GM19025 (cell line): ENCODE results near the gene ZCWPW2.

Experiments used
- ATAC-seq: cut with Tn5 transposase; IDR thresholded peaks from one replicate; pipeline ENCODE4 v1.9.1; 2021; ENCODE audit warnings: mild to moderate bottlenecking, low read depth, moderate library complexity; ENCODE audit not compliant: unreplicated experiment

ZCWPW2 gene, protein sequence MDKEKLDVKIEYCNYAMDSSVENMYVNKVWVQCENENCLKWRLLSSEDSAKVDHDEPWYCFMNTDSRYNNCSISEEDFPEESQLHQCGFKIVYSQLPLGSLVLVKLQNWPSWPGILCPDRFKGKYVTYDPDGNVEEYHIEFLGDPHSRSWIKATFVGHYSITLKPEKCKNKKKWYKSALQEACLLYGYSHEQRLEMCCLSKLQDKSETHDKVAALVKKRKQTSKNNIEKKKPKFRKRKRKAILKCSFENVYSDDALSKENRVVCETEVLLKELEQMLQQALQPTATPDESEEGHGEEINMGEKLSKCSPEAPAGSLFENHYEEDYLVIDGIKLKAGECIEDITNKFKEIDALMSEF

GRCh38 chr3:28348629-28349468 lies at the start of gene ZCWPW2, which contains the start of gene AZI2:
Gene ZCWPW2 (plus strand): TSS chr3:28348721. CDS start chr3:28413069, 64,348 bp downstream.
Gene AZI2 (minus strand): TSS chr3:28348824. CDS start chr3:28340617, 8,207 bp downstream.
- ATAC-seq: peak; percentile 87

- no peak for ATAC-seq
These were observed 48.8 kb upstream of the ZCWPW2 start for GRCh38 chr3:28299705-28300104.

GRCh38 chr3:28300345-28300962 lies 48.1 kb upstream of the ZCWPW2 start:
- no peak for ATAC-seq

DNA sequence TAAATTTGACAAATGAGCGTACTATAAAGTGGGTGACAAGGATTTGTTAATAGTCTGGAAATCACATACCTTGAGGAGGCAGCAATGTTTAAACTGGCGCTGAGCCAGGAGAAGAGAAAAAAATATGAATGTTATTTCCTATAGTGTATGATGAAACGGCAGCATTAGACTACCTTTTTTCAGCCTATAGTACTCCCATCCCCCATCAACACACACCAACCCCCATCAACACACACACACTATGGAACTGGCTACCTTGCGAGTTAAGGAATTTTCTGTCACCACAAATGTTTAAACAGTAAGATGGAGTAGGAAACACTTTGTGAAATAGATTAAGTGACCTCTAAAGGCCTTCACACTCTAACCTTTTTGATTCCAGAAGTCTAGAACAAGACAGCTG lies 46.8 kb upstream of the ZCWPW2 start:
- no peak for ATAC-seq

DNA sequence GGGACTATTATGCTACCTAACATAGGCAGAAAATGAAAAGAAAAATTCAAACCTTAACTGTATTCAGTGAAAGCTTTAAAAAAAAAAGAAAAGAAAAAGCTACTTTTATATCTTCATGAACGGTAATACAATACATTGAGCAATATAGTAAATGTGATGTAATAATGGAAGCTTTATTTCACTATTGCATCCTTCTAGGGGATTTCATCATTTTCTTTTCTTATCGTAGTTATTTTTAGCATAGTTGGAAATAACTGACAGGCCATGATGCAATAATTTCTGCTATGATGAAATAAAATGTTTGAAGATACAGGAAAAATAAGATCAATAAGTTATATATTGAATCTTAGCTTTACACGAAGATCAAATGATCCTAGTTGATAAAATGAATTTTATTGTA lies 40.3 kb upstream of the ZCWPW2 start:
- ATAC-seq: no peak

- ATAC-seq: no peak
These were observed 32.8 kb upstream of the ZCWPW2 start for GRCh38 chr3:28315711-28316110.

- no peak for ATAC-seq
These were observed 32.3 kb upstream of the ZCWPW2 start for GRCh38 chr3:28316226-28316625.

- ATAC-seq: peak; percentile 80
These were observed 31.0 kb upstream of the ZCWPW2 start for GRCh38 chr3:28317438-28318022.

GRCh38 chr3:28320981-28321380 lies 27.5 kb upstream of the ZCWPW2 start:
- no peak for ATAC-seq

DNA sequence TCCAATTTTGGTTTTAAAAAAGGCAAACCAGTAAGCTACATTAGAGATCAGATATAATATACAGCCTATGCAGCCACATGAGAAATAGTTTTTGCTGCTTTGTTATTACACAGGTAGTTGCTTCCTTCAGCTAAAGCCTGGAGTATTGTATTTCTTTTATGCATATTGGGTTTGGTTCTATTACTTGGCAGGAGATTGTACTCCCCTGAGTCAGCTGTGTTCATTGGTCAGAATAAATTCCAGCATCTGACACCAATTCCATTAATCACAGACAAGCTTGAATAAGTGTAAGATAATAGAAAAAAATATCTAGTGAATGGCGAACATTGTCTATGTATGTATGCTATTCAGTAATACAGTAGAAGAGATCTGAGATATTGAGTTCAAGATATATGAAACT lies 26.1 kb upstream of the ZCWPW2 start:
- no peak for ATAC-seq

DNA sequence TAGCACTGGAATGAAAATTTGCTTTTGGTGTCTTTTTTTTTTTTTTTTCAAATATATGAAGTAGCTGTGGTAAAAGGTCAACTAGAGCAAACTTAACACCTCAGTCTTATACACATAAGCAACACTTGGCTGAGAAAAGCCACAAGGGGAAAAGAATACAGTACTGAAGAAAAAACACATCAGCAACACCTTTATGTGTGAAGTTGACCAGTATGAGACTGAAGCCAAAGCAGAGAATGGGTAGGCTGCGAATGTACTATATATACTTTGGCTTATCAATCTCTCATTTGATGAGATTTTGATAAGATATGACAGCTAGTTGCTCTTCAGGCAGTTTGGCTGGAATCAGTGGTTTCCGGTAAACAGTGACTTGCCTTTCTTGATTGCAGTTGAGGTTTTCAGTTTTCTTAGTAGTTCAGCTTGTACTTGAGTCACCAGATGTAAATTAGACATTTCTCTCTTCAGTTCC lies 22.0 kb upstream of the ZCWPW2 start:
- ATAC-seq: peak; percentile 77

DNA sequence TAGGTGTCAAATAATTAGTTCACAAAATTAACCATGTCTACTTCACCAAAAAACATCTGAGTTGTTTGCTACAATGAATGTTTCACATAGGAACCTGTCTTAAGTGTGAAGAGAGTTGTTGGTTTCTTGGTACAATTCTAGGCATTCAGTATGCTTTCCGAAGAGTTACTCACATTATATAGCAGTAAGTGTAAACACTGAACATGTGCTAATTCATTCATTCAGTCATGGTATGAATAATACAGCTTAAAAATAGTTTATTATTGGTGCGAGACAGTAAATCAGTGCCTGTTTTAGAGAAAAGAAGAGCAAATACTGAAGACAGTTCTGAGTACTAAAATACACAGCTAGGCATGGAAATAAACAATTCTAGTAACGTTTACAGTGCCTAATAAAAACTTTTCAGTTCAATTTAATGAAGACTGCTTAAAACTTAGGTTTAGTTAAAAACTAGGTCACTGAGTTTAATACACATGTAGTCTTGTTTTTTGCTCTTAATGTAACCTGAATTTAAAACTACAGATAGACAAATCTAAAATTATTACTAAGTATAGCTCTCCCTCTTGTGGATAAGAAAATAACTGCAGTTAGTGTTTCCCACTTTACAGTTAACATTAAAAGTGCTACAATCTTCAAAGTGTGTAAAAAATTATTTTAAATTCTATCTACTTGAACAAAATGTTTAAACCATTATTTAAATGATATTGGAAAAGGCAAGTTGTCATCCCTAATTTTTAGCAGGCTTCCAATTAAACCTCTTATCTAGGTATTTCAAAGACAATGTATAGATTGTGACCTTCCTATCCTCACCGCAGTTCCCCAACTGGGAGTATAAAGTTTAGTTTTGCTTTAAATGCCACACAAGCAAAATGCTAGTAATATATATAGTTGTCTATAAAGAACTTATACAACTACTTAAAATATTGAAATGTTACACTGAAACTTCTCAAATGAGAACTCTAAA lies 20.1 kb upstream of the ZCWPW2 start:
- no peak for ATAC-seq

GRCh38 chr3:28334552-28334951 lies 14.0 kb upstream of the ZCWPW2 start:
- ATAC-seq: no peak

DNA sequence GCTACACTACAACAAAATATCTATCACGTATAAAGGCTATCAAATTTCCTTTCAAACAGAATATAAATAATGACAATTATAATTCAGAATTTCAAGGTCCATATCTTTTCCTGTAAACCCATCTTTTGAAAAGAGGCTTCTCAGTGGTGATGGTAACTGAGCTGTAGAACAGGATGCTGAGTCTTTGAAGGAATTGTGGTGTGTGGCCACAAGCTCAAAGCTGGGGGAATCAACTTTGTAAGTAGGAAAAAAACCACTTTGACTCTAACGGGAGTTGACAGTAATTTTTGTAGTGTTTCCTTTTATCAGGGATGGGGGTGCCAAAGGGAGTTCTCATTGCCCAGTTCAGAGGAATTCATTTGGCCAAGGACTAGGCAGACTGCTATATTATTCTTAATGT lies 13.3 kb upstream of the ZCWPW2 start:
- ATAC-seq: no peak

DNA sequence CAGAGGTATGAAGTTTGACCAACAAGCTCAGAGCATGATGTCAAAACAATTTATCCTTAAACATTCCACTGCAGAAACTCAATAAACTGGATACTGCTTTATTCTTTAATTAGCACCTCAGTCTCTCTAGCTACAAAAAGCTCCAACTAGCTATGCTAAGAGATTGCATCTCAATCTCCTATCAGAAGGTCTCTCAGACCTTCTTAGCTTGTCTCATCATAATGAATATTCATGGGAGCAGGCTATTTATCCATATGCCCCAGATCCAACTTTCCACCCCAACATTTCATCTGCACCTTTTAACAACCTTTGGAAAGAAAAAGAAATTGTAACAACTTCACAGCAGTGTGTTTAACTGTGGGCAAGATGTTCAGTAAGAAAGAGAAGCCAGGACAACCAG lies 11.3 kb upstream of the ZCWPW2 start:
- no peak for ATAC-seq

DNA sequence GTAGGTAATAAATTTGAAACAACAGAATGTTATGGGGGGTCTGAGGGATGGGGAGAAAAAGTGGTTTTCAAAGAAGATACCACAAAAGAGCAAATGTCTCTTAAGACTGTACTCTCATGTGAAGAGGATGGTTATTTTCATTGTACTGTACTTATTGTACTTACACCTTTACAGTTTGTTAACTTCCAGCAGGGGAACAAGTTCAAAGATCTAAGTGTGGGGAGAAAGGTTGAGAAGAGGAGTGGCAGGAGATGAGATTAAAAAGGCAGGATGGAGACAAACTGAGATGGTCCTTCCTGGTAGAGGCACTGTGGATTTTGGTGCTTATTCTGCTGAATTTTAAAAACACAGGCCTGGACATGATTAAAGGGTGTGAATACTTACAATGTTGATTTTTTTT lies 5.4 kb upstream of the ZCWPW2 start:
- ATAC-seq: no peak

- ATAC-seq: no peak
These were observed 2.8 kb upstream of the ZCWPW2 start for GRCh38 chr3:28345690-28346089.

GRCh38 chr3:28347374-28348264 lies 902 bp upstream of the ZCWPW2 start:
- ATAC-seq: no peak

DNA sequence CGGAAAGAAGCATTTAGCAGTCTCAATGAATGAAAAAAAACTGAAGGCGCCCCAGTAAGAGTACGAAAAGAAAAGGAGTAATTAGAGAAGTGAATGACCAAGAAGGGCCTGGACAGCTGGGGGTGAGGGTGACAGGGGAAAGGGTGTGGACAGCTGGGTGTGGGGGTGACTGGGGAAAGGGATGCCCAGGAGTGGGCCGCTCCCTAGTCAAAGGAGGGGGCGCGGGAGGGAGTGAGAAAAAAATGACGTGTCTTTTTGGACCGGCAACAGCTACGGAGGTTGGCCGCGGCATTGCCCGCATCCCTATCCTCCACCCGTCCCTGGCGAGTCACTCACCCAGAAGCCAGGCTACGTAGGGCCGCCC lies 274 bp upstream of the ZCWPW2 start:
- no peak for ATAC-seq
